GM19397 (cell line): ENCODE results near the gene DPP9.
"Not testable (repeated sequence)": the region's sequence is repeated elsewhere in the genome, so short reads cannot be mapped to it uniquely, and the experiment has no call there.

Source experiments
- ATAC-seq: cut with Tn5 transposase; IDR thresholded peaks from one replicate; pipeline ENCODE4 v1.9.1; 2021; ENCODE audit warnings: mild to moderate bottlenecking, moderate library complexity; ENCODE audit not compliant: unreplicated experiment

DPP9 gene

DNA sequence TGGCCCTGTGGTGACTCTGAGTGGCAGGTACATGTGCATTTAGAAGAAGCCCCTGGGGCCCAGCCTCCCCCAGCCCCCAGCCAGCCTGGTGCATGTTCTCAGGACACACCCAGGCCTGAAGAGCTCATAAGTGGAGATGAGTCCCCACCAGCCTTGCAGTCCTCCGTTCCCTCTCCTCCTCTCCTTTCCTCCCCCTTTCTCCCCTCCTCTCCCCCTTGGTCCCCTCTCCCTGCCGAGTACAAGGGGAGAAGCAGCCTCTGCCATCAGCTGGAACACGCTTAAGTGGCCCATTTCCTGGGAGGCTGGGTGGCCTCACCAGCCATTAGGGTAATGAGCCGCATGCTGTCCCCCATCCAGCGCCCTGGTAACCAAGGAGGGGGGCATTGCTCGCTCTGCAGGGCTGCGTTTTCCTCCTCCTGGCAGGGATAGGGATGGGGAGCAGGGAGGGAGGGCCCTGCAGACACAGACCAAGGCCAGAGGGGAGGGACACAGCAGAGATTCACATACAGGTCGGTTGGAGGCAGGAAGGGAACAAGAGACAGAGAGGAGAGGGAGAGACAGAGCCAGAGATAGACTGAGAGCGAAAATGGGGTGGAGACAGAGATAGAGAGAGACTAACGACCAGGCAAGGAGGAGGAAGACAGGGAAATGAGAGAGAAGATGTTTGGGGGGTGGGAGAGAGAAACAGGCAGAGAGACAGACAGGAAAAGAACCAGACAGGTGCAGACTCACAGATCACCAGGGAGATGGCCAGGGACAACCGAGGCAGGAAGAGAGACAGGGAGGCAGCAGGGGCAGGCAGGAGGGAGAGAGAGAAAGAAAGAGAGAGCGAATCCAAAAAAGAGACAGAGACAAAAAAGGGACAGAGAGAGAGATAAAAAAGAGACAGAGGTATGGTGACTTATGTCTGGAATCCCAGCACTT, 19.3 kb upstream of the DPP9 start:
- no peak for ATAC-seq

DNA sequence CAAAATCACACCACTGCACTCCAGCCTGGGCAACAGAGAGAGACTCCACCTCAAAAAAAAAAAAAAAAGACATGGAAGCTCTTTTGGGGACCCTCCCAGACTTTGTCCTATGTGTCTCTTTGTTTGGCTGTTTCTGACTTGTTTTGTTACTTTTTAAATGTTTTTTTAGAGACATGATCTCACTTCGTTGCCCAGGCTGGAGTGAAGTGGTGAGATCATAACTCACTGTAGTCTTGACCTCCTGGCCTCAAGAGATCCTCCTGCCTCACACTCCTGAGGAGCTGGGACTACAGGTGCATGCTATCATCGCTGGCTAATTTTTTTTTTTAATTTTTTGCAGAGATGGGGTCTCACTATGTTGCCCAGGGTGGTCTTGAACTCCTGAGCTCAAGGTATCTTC, 16.4 kb upstream of the DPP9 start:
- no peak for ATAC-seq

DNA sequence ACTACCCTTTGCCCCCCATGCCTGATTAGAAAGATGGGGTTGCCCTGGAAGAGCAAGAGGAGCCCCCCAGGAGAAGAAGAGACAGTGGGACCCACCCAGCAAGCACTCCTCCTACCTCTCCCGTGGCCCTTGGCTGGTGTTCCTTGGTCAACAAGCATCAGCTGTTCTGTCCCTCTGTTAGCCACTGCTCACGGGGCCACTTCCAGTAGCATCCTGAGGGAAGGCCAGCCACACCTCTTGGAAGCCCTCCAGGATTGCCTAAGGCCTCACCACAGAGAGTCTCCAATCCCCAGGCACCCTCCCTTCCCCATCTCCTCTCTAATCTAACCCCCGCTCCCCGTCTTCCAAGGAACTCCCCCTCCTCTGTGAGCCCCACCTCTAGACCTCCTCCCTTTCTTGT, 15.1 kb upstream of the DPP9 start:
- no peak for ATAC-seq

DNA sequence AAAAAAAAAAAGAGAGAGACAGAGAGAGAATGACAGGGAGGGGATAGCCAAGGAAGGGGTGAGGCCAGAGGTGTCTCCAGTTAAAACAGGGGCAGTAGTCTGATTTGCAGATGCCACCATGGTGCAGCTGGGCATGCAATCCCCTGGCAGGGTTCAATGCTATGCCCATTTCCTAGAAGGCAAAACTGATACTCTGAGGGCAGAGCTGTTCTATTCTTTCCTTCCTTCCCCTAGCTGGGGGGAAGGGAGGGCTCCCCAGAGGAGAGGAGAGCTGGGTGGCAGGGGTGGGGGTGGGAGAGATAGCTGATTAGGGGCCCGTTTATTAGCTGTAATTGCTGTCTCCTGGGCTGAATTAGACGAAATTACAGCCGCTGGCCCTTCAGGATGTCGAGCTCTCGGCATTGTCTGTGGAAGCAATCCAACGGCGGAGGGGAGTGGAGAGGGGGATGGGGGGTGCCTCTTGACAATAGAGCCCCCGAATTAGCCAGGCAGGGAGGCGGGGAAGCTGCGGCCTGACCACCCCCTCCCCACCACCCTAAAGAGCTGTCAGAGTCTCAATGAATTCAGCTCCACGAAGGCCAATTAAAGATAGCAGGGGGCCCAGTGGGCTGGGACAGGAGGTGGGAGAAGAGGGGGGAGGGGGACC, 14.4 kb upstream of the DPP9 start:
- no peak for ATAC-seq

GRCh38 chr19:4733755-4734345, 10.2 kb upstream of the DPP9 start:
- ATAC-seq, result no peak

GRCh38 chr19:4732680-4733114, 9.1 kb upstream of the DPP9 start:
- no peak for ATAC-seq

- no peak for ATAC-seq
Measured at GRCh38 chr19:4730740-4731171, 7.1 kb upstream of the DPP9 start.

DNA sequence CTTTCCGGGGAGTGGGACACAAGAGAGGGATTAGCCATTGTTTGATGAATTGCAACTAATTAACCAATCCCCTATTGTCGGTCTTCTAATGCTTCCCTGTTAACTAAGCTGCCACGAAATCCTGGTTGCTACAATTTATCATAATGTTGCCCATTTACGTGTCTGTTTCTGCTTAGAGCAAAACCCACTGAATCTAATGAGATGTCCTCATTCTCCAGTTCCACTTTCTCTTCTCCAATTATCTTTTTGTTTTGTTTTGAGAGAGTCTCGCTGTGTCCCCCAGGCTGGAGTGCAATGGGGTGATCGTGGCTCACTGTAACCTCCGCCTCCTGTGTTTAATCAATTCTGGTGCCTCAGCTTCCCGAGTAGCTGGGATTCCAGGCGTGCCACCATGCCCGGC, 5.2 kb upstream of the DPP9 start:
- no peak for ATAC-seq

DNA sequence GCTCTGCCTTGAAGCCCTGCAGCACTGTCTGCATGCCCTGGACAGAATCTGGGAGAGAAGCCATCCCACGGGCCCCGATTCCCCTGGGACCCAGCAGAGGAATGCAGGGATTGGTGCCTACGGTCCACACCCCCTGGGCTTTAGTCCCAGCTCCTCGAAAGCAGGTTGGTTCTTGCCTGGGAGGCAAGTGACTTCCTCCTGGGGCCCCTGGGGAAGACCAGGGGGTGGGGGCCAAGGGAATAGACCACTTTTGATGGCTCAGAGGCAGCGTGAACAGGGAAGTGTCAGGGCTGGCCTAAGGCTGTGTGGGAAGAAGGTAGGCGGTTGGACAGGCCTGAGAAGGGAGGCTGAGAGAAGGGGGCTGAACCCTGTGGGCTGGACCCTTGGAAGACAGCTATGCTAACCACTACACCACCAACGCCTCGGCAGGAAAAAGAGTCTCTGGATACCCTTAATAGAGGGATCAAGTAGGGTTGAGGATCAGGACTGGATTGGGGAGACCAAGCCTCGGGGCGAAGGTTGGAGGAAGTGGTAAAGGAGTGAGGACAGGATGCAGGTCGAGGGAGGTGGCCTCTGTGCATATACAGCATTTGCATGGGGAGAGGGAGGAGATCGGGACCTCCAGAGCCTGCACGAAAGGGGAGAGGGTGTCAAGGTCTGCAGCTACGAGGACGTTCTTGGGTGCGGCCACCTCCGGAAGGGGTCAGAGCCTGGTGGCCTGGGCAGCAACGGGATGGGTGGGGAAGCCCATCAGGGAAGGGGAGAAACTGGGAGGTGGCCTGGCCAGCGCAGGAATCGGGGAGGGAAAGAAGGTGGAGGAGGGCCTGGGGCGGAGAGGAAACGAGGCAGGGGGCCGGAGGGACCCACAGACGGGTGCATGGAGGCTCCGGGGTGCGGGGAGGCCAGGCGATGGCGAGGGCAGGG, 709 bp downstream of the DPP9 start:
- ATAC-seq, result peak; percentile 33

GRCh38 chr19:4721196-4721595, 2.4 kb downstream of the DPP9 start:
- no peak for ATAC-seq

DNA sequence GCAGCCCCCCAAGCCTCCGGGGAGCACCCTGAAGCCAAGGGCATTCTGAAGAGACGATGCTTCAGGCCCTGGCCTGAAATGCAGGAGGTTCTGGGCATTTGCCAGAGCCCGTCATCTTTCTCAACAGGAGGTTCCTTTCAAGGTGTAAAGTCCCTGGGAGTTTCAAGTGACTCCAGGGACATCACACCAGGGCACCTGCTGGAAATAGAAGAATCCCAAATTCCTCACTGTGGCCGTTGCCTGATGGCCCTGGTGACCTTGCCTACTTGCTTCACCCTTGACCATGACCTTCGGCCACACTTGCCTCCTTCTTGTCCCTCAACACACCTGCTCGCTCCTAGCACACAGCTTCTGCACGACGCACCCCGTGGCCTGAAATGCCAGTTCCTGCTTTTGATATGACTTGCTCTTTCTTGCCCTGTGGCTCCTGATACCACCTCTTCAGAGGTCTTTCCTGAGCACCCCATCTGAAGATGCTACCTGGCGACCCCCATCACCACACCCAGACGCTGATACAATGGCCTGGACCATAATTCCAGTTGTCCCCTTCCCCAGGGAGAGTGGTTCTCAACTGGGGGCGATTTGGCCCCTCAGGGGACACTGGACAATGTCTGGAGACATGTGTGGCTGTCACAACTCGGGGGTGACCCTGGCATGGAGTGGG, 3.5 kb downstream of the DPP9 start:
- ATAC-seq, result no peak

DNA sequence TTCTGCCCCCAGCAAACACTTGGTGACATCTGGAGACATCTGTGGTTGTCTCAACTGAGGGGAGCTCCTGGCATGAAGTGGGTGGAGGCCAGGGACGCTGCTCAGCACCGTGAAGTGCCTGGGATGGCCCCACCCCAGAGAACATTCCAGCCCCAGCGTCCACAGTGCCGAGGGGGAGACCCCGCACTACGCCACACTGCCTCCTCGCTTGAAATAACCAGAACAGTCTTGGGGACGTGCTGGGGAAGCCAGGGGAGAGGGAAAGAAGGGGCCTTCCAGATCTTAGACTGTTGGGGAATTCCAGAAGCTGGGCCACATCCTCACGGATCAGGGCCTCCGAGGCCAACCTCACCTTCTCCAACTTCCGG, 4.2 kb downstream of the DPP9 start:
- ATAC-seq, result no peak

DNA sequence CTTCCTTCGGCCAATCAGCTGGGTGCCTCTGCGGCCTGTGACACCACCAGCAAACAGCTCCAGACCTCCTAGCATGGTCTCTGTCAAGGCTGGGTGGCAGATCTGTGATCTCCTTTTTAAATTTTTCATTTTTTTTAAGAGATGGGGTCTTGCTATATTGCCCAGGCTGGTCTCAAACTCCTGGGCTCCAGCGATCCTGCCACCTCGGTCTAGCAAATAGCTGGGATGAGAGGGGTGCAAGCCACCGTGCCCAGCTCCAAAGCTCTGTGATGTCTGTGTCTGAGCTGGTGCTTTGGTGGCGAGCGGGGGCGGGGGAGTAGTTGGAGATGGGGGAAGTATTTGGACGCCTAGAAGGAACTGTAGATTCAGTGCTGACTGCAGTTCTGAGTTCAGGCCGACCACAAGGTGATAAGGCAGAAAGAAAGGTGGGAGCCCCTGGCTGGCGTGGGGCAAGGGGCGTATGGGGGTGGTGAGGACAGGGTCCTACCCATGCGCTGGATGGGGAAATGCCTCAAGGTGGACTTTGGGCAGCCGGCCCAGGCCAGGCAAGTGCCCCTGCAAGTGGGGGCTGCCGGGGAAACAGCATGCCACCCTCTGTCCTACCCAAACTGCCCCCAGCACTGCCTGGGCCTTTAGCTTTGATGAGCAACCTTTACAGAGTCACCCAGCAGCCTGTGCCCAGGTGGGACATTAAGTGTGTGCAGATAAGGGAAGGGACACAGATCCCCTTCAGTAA, 5.5 kb downstream of the DPP9 start:
- no peak for ATAC-seq

DNA sequence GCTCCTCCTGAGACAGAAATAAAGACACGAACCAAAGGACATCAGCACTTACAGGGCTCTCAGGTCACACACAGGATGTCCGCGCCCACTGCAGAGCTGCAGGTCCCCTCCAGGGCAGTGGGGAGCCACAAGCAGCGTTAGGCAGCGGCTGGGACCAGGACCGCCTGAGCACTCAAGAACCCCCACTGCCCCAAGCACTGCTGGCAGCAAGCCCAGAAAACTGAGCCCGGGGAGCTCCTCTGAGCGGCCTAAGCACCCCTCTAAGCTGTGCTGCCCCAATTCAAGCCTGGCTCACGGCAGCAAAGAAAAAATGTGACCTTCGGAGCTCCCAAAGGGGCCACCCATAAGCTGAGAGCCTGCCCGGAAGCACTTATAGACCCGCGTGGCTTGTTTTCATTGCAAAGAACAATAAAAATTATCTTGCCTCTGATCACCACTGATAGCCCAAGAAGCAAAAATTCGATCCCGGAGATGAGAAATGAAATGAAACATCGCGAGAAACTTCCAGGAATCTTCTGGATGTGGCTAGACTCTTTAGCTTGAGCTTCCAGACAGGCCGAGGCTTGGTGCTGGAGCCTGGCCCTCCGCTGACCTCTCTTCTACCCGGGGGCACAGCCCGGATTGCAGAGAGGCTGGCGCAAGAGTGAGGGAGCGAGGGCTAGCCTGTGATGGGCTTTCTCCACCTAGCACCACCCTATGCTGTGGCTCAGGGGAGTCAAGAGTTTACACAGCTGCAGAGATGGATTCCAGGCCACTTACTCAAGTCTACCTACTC, 6.3 kb downstream of the DPP9 start:
- ATAC-seq, result no peak

GRCh38 chr19:4715529-4716221, 8.0 kb downstream of the DPP9 start:
- ATAC-seq, result no peak

GRCh38 chr19:4715178-4715528, 8.5 kb downstream of the DPP9 start:
- ATAC-seq, result not testable (repeated sequence)

DNA sequence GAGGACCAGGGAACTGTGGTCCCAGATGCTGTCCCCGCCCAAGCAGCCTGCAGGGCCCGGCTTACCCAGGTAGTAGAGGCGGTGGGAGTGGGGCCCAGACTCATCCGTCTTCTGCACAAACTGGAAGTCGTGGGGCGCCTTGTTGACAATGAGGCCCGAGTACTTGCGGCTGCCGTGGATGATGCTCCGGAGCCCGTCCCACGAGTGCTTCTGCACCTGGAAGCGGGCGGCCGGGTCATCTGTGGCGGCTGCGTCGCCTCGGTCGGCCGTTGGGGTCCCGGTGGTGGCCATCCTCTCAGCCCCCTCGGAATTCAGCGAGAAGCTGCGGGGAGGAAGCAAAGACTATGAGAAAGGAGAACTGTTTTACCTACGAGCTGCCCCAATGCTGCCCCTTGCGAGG, 9.6 kb downstream of the DPP9 start:
- ATAC-seq, result no peak

DNA sequence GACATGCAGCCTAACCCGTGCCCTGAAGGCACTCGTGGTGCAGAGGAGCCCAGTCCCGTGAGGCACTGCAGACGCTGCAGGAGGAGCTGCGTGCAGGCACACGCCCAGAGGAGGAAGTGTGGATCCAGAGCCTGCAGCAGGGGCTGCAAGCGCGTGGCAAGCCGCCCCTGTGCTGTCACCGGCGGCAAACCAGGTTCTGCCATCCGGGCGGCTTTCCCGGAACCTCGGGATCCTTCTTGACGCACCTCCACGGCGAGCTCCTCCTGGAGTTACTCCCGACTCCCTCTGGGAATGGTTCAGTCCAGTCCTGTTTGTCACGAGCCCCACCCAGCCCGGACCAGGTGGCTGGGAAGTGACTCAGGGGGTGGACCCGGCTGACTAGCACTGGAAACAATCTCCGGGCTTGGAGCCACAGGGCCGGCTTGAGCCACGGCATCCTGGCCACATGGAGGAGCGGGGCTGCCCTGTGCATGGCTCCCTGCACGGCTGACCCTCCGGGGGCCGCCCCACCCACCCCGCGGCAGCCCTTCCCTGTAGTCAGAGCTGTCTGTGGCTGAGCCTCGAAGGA, 10.2 kb downstream of the DPP9 start:
- no peak for ATAC-seq
